GM12878 (cell line): ENCODE results near the gene OR8G5. TPM values are rescaled to one million over a fixed set of nuclear protein-coding genes. Genes with fewer than 3 reads are reported as not detected.

ENCODE experiments used
- FOS ChIP-seq: IDR thresholded peaks from 3 replicates; pipeline ENCODE4 v1.6.1; 2011; ENCODE audit warnings: borderline replicate concordance; ENCODE audit not compliant: insufficient read length; ENCODE audit errors: extremely low read depth
- IRF5 ChIP-seq: fragments of 450-650 bp; IDR thresholded peaks from 2 replicates; pipeline ENCODE4 v1.6.1; 2017; ENCODE audit warnings: borderline replicate concordance
- polyA plus RNA-seq, 11 experiments: library from polyadenylated mRNA; depleted of rRNA in 4 of 11; unstranded in 6 of 11; stranded (reverse) in 5 of 11; fragments of >200 nt; fragmentation: Nextera tagmentation in 4 of 11; fragmentation: Illumina TruSeq in 1 of 11; extraction: Ambion mirVana in 4 of 11; extraction: Trizol in 1 of 11; gene quantifications; 1 replicate in 1 of 11; 2 replicates in 10 of 11; pipeline versions ENCODE4 v1.2.1 to v1.2.3, GENCODE V29; 2011 to 2016; ENCODE audit warnings: inconsistent platforms in 2 of 11, missing spikeins in 2 of 11, low read depth in 1 of 11
- total RNA-seq, 4 experiments: library from RNA; depleted of rRNA in 3 of 4; stranded (reverse); fragments of >200 nt in 3 of 4; fragmentation: Illumina TruSeq in 1 of 4; extraction: Trizol in 1 of 4; gene quantifications; 2 replicates each; pipeline versions ENCODE4 v1.2.1 to v1.2.3, GENCODE V29; 2013 to 2021

Gene OR8G5
- total and polyA plus RNA-seq, 10 of the 15 experiments (the other 5 are each of a cell fraction or from before 2014, with no cell fraction given): not detected

DNA sequence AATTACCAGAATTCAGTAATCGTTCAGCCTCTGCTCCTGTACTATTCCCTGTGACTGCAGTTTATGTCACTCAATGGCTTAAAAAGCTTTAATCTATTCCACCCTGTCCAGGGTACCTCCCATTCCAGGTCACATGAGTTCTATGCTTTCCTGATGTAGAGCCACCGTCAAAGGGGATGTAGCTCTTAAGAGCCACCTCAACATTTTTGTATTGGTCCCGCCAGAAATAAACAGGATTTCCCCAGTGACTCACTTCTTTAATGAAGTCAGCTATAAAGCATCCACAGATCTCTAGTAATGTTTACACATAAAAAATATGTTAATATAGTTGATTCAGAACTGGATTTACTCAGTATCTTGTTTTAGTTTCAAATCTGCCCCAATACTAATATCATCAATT lies 58.9 kb downstream of the OR8G5 start (continued):
- TF ChIP-seq IRF5: no peak
- no peak for TF ChIP-seq FOS

Other genes with a start within 250 kb of the OR8G5 start
Only the 7 nearest of the 13 such genes appear.
- 0.44 and 0.45 TPM in 2 replicates for gene VWA5A, start 140.9 kb upstream of the OR8G5 start, total RNA-seq (2014; rRNA removed)
- 0.54 and 0.78 TPM in 2 replicates for gene VWA5A, start 140.9 kb upstream of the OR8G5 start, total RNA-seq (2014; rRNA removed; fragmentation: Illumina TruSeq; extraction: Trizol)
- 0.69 and 0.77 TPM in 2 replicates for gene VWA5A, start 140.9 kb upstream of the OR8G5 start, total RNA-seq (2021)
- gene VWA5A, start 140.9 kb upstream of the OR8G5 start, polyA plus RNA-seq (2011; rRNA removed): 1.0 TPM in 2 replicates
- 0.78 and 1.3 TPM in 2 replicates for gene VWA5A, start 140.9 kb upstream of the OR8G5 start, polyA plus RNA-seq (2014; fragmentation: Illumina TruSeq; extraction: Trizol)
- 1 to 10 TPM; 1.4 to 1.5 TPM for gene VWA5A, start 140.9 kb upstream of the OR8G5 start, polyA plus RNA-seq (2014; fragmentation: Nextera tagmentation; extraction: Ambion mirVana)
- gene VWA5A, start 140.9 kb upstream of the OR8G5 start, polyA plus RNA-seq (2014; rRNA removed): 0.86 and 0.96 TPM in 2 replicates
- 1 to 10 TPM; 1.3 to 1.6 TPM for gene VWA5A, start 140.9 kb upstream of the OR8G5 start, polyA plus RNA-seq (2016; fragmentation: Nextera tagmentation; extraction: Ambion mirVana)
- gene OR10D3, start 73.0 kb upstream of the OR8G5 start, total RNA-seq (2014; rRNA removed): not detected in 2 replicates
- not detected in 2 replicates for gene OR10D3, start 73.0 kb upstream of the OR8G5 start, total RNA-seq (2014; rRNA removed; fragmentation: Illumina TruSeq; extraction: Trizol)
- not detected in 2 replicates for gene OR10D3, start 73.0 kb upstream of the OR8G5 start, total RNA-seq (2021)
- gene OR10D3, start 73.0 kb upstream of the OR8G5 start, polyA plus RNA-seq (2011; rRNA removed): not detected in 2 replicates
- not detected in 2 replicates for gene OR10D3, start 73.0 kb upstream of the OR8G5 start, polyA plus RNA-seq (2014; fragmentation: Illumina TruSeq; extraction: Trizol)
- gene OR10D3, start 73.0 kb upstream of the OR8G5 start, polyA plus RNA-seq (2014; fragmentation: Nextera tagmentation; extraction: Ambion mirVana): not detected
- gene OR10D3, start 73.0 kb upstream of the OR8G5 start, polyA plus RNA-seq (2014; rRNA removed): not detected in 2 replicates
- not detected for gene OR10D3, start 73.0 kb upstream of the OR8G5 start, polyA plus RNA-seq (2016; fragmentation: Nextera tagmentation; extraction: Ambion mirVana)
- not detected in 2 replicates for gene OR8G1, start 15.3 kb upstream of the OR8G5 start, total RNA-seq (2014; rRNA removed)
- gene OR8G1, start 15.3 kb upstream of the OR8G5 start, total RNA-seq (2014; rRNA removed; fragmentation: Illumina TruSeq; extraction: Trizol): not detected in 2 replicates
- not detected in 2 replicates for gene OR8G1, start 15.3 kb upstream of the OR8G5 start, total RNA-seq (2021)
- gene OR8G1, start 15.3 kb upstream of the OR8G5 start, polyA plus RNA-seq (2011; rRNA removed): not detected in 2 replicates
- not detected in 2 replicates for gene OR8G1, start 15.3 kb upstream of the OR8G5 start, polyA plus RNA-seq (2014; fragmentation: Illumina TruSeq; extraction: Trizol)
- gene OR8G1, start 15.3 kb upstream of the OR8G5 start, polyA plus RNA-seq (2014; fragmentation: Nextera tagmentation; extraction: Ambion mirVana): not detected
- gene OR8G1, start 15.3 kb upstream of the OR8G5 start, polyA plus RNA-seq (2014; rRNA removed): not detected in 2 replicates
- not detected for gene OR8G1, start 15.3 kb upstream of the OR8G5 start, polyA plus RNA-seq (2016; fragmentation: Nextera tagmentation; extraction: Ambion mirVana)
- not detected in 2 replicates for gene OR8D1, start 57.6 kb downstream of the OR8G5 start, total RNA-seq (2014; rRNA removed)
- gene OR8D1, start 57.6 kb downstream of the OR8G5 start, total RNA-seq (2014; rRNA removed; fragmentation: Illumina TruSeq; extraction: Trizol): not detected in 2 replicates
- gene OR8D1, start 57.6 kb downstream of the OR8G5 start, total RNA-seq (2021): not detected in 2 replicates
- gene OR8D1, start 57.6 kb downstream of the OR8G5 start, polyA plus RNA-seq (2011; rRNA removed): not detected in 2 replicates
- gene OR8D1, start 57.6 kb downstream of the OR8G5 start, polyA plus RNA-seq (2014; fragmentation: Illumina TruSeq; extraction: Trizol): not detected in 2 replicates
- gene OR8D1, start 57.6 kb downstream of the OR8G5 start, polyA plus RNA-seq (2014; fragmentation: Nextera tagmentation; extraction: Ambion mirVana): not detected
- gene OR8D1, start 57.6 kb downstream of the OR8G5 start, polyA plus RNA-seq (2014; rRNA removed): not detected in 2 replicates
- gene OR8D1, start 57.6 kb downstream of the OR8G5 start, polyA plus RNA-seq (2016; fragmentation: Nextera tagmentation; extraction: Ambion mirVana): not detected
- not detected in 2 replicates for gene OR8D2, start 63.8 kb downstream of the OR8G5 start, total RNA-seq (2014; rRNA removed)
- not detected in 2 replicates for gene OR8D2, start 63.8 kb downstream of the OR8G5 start, total RNA-seq (2014; rRNA removed; fragmentation: Illumina TruSeq; extraction: Trizol)
- gene OR8D2, start 63.8 kb downstream of the OR8G5 start, total RNA-seq (2021): not detected in 2 replicates
- not detected in 2 replicates for gene OR8D2, start 63.8 kb downstream of the OR8G5 start, polyA plus RNA-seq (2011; rRNA removed)
- gene OR8D2, start 63.8 kb downstream of the OR8G5 start, polyA plus RNA-seq (2014; fragmentation: Illumina TruSeq; extraction: Trizol): not detected in 2 replicates
- not detected for gene OR8D2, start 63.8 kb downstream of the OR8G5 start, polyA plus RNA-seq (2014; fragmentation: Nextera tagmentation; extraction: Ambion mirVana)
- gene OR8D2, start 63.8 kb downstream of the OR8G5 start, polyA plus RNA-seq (2014; rRNA removed): not detected in 2 replicates
- not detected for gene OR8D2, start 63.8 kb downstream of the OR8G5 start, polyA plus RNA-seq (2016; fragmentation: Nextera tagmentation; extraction: Ambion mirVana)
- not detected in 2 replicates for gene OR8B2, start 128.1 kb downstream of the OR8G5 start, total RNA-seq (2014; rRNA removed)
- not detected in 2 replicates for gene OR8B2, start 128.1 kb downstream of the OR8G5 start, total RNA-seq (2014; rRNA removed; fragmentation: Illumina TruSeq; extraction: Trizol)
- not detected in 2 replicates for gene OR8B2, start 128.1 kb downstream of the OR8G5 start, total RNA-seq (2021)
- gene OR8B2, start 128.1 kb downstream of the OR8G5 start, polyA plus RNA-seq (2011; rRNA removed): not detected in 2 replicates
- not detected in 2 replicates for gene OR8B2, start 128.1 kb downstream of the OR8G5 start, polyA plus RNA-seq (2014; fragmentation: Illumina TruSeq; extraction: Trizol)
- not detected for gene OR8B2, start 128.1 kb downstream of the OR8G5 start, polyA plus RNA-seq (2014; fragmentation: Nextera tagmentation; extraction: Ambion mirVana)
- not detected in 2 replicates for gene OR8B2, start 128.1 kb downstream of the OR8G5 start, polyA plus RNA-seq (2014; rRNA removed)
- not detected for gene OR8B2, start 128.1 kb downstream of the OR8G5 start, polyA plus RNA-seq (2016; fragmentation: Nextera tagmentation; extraction: Ambion mirVana)
- gene OR8B3, start 142.6 kb downstream of the OR8G5 start, total RNA-seq (2014; rRNA removed): not detected in 2 replicates
- not detected in 2 replicates for gene OR8B3, start 142.6 kb downstream of the OR8G5 start, total RNA-seq (2014; rRNA removed; fragmentation: Illumina TruSeq; extraction: Trizol)
- gene OR8B3, start 142.6 kb downstream of the OR8G5 start, total RNA-seq (2021): not detected in 2 replicates
- gene OR8B3, start 142.6 kb downstream of the OR8G5 start, polyA plus RNA-seq (2011; rRNA removed): not detected in 2 replicates
- gene OR8B3, start 142.6 kb downstream of the OR8G5 start, polyA plus RNA-seq (2014; fragmentation: Illumina TruSeq; extraction: Trizol): not detected in 2 replicates
- gene OR8B3, start 142.6 kb downstream of the OR8G5 start, polyA plus RNA-seq (2014; fragmentation: Nextera tagmentation; extraction: Ambion mirVana): not detected
- not detected in 2 replicates for gene OR8B3, start 142.6 kb downstream of the OR8G5 start, polyA plus RNA-seq (2014; rRNA removed)
- not detected for gene OR8B3, start 142.6 kb downstream of the OR8G5 start, polyA plus RNA-seq (2016; fragmentation: Nextera tagmentation; extraction: Ambion mirVana)